Measurements from ENCODE around the gene TMEM235.

Gene TMEM235

GRCh38 chr17:78271419-78272170 is 40.2 kb downstream of the TMEM235 start:
- DNase-seq (ENCODE audit: low read depth in 1 of 2, low spot score in 1 of 2), result no peak

DNA sequence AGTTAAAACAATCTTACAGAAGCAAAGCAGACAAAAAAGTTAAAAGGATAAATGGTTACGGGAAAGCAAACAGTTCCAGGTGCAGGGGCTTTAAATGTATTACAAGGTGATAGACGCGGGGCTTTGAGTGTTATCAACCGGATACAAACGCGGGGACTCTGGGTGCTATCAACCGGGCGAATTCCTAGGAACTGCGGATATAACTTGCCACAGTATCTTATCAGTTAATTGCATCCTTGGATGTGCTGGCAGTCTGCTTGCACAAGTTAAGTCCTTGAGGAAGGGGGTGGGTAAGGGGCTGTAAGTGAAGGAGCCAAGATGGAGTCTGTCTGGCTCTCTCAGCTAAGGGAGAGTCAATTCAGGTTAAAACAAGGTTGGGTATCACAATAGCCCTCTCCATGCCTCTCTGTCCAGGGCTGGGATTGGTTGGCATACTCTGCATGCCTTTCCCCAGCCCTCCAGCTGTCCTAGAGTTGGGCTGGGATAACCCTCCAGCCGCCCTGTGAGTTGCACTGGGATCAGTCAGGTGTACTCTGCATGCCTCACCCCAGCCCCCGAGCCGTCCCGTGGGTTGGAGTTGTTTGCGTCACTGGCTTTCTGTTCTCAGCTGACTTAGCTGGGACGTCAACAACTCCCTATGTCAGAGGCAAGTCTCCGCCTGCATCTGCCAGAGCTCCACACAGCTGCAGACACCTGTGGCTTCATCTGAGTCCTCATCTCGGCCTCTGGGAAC is 40.9 kb downstream of the TMEM235 start:
- peak in 1 of 2 donors; percentile 54 for DNase-seq (ENCODE audit: low read depth in 1 of 2, low spot score in 1 of 2)

DNA sequence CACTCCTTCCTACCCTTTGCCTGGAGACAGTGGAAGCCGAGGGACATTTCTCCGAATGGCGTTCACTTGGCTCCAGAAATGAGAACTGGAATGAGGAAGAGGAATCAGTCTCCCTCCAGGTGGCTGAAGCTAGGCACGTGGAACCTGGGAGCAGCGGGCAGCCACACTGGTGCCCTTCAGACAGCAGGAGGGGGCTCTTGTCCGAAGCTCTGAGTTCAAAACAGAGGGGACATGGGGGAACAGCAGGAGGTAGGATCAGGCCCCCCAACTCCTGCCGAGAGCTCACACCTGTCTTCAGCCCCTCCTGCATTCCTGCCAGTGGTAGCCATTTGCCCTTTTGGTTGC is 41.5 kb downstream of the TMEM235 start:
- DNase-seq (ENCODE audit: low read depth in 1 of 2, low spot score in 1 of 2), result no peak

- no peak for DNase-seq (ENCODE audit: low read depth in 1 of 2, low spot score in 1 of 2)
These were observed 42.4 kb downstream of the TMEM235 start for GRCh38 chr17:78273813-78274212.

DNA sequence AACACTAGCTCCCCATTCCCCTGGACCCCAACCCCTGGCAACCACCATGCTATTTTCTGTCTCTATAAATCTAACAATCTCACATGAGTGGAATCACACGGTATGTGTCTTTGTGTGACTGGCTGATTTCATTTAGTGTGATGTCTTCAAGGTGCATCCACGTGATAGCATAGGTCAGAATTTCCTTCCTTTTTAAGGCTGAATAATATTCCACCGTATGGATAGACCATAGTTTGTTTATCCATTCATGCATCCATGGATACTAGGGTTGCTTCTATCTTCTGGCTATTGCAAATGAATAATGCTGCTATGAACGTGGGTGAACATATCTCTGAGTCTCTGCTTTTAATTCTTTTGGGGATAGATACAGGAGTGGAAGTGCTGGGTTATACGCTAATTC is 43.9 kb downstream of the TMEM235 start:
- no peak for DNase-seq (ENCODE audit: low read depth in 1 of 2, low spot score in 1 of 2)

DNA sequence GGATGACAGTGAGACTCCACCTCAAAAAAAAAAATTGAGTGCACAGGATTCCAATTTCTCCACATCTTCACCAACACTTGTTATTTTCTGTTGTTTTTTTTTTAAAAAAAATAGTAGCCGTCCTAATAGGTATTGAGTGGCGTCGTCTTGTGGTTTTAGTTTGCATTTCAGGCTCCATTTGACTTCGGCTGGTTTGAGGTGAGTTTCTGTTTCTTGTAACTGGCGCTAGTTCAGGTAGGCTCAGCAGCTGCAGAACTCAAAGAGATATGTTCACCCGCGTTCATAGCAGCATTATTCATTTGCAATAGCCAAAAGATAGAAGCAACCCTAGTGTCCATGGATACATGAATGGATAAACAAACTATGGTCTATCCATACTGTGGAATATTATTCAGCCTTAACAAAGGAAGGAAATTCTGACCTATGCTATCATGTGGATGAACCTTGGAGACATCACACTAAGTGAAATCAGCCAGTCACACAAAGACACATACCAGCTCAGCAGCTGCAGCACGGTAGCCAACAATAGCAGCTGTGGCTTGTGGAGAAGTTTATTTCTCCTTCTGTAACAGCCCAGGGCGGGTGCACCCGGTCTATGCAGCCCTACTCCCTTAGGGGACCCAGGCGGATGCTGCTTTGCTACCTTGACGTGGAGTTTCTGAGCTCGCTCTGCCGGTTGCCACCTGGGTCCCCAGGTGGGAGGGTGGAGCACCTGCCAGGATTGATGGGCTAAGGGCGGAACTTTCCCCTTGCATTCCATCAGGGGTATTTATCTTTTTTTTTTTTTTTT is 44.9 kb downstream of the TMEM235 start:
- DNase-seq (ENCODE audit: low read depth in 1 of 2, low spot score in 1 of 2), result no peak

GRCh38 chr17:78278139-78278741 is 46.8 kb downstream of the TMEM235 start:
- DNase-seq (ENCODE audit: low read depth in 1 of 2, low spot score in 1 of 2), result no peak

DNA sequence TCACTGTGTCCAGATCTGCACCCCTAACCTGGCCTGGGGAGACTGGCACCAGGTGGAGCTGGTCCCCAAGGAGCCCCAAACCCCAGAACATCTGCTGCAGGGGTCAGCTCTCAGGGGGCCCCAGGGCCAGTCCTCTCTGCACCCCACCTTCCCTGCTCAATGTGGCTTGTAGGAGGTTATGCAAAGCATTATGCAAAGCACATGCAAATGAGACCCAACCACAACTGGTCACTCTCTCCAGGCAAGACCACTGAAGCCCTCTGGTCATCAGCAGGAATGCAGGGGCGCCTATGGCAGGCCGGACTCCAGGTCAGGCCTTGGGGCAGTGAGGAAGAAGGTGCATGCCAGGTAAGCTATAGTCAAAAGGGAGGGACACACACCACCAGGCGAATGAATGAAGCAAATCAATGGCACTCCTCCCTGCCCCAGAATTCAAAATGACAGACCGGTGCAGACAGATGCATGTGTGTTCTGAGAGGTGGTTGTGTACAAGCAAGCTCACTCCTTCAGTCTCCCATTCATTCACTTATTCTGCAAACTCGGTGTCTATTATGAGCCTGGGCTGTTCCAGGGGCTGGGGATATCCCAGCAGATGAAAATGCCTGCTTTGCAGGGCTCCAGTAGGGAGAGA is 48.0 kb downstream of the TMEM235 start:
- no peak for DNase-seq (ENCODE audit: low read depth in 1 of 2, low spot score in 1 of 2)

DNA sequence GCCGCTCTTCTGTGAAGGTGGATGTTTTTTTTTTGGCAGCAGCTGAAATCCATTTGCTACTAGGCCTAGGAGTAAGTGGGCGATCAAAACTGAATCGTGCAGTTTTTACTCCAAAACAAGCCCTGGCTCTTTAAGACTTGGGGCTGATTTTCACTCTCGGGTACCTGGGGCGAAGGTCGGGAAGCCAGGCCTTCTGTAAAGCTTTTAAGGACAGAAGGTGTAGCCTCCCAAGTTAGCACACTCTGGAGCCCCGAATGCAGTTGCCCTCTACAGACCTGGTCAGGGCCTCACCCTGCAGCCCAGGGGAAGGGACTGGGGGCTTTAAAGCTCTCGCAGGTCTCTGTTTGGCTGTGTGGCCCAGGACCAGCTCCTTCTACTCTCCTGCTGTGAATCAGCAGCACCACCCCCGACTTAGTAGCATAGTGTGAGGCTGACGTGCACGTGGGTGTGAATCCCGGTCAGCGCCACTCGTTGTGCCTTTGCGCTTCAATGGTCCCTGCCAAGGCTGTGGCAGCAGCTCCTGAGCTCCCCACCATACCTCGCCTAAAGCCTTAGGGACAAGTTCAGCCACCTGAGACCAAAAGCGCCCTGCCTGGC is 49.9 kb downstream of the TMEM235 start:
- DNase-seq (ENCODE audit: low read depth in 1 of 2, low spot score in 1 of 2), result no peak

- no peak for DNase-seq (ENCODE audit: low read depth in 1 of 2, low spot score in 1 of 2)
These were observed 52.7 kb downstream of the TMEM235 start for GRCh38 chr17:78284146-78284545.

DNA sequence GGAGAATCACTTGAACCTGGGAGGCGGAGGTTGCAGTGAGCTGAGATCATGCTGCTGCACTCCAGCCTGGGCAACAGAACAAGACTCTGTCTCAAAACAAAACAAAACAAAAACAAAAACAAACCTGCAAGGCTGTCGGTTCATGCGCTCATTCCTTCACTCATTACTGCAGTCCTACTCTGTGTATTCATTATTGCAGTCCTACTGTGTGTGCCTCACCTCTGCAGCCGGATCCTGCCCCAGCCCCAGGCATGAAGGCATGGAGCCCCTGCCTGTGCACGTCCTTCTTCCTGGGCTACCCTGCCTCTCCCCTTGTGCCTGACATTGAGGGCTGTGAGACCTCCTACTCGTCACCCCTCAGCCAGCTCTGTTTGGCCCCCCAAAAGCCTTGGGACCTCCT is 57.6 kb downstream of the TMEM235 start:
- no peak for DNase-seq (ENCODE audit: low read depth in 1 of 2, low spot score in 1 of 2)

GRCh38 chr17:78289802-78290363 is 58.5 kb downstream of the TMEM235 start:
- peak; percentile 48 to 68 for DNase-seq (ENCODE audit: low read depth in 1 of 2, low spot score in 1 of 2)

Measured in activated CD4-positive, alpha-beta T cell treated with anti-CD3 and anti-CD28 coated beads, Interleukin-2, amount 50 U/mL, for 24 hours (primary cell).